Measurements from ENCODE around the gene PLCB2.

PLCB2 gene

DNA sequence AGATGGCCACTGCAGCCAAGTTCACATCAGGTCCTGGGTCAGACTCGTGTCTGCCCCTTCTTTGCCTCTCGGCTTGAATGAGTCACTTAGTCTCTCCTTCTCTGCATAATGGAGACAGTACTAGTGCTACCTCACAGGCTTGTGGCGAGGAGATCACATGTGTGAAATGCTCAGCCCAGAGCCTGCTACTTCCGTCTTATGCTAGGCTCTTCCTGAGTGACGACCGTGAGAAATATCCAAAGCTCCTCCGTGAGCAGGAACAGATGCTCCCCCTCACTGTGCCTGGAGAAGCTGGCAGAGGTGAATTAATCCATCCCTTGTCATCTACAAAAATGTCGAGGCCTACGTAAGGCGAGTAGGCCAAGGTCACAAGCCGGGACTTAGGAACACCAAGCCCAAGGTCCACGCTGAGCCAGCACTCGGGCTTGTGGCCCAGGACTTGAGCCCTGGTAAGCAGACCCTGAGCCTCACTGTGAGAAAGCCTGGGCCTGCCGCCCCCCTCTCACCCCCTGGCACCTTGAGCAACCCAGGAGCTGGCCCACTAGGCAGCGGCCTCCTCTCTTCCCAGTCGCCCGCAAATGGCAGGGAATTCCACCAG, 51.0 kb downstream of the PLCB2 start:
- TF ChIP-seq, protein P1, sequence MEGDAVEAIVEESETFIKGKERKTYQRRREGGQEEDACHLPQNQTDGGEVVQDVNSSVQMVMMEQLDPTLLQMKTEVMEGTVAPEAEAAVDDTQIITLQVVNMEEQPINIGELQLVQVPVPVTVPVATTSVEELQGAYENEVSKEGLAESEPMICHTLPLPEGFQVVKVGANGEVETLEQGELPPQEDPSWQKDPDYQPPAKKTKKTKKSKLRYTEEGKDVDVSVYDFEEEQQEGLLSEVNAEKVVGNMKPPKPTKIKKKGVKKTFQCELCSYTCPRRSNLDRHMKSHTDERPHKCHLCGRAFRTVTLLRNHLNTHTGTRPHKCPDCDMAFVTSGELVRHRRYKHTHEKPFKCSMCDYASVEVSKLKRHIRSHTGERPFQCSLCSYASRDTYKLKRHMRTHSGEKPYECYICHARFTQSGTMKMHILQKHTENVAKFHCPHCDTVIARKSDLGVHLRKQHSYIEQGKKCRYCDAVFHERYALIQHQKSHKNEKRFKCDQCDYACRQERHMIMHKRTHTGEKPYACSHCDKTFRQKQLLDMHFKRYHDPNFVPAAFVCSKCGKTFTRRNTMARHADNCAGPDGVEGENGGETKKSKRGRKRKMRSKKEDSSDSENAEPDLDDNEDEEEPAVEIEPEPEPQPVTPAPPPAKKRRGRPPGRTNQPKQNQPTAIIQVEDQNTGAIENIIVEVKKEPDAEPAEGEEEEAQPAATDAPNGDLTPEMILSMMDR (IDR thresholded peaks at IDR 0.05; ENCODE audit: insufficient read depth, low read depth, low read length, missing control alignments): no peak

GRCh38 chr15:40255033-40255432, 52.7 kb downstream of the PLCB2 start:
- no peak for DNase-seq (ENCODE audit: low read depth)

More for the DNA sequence above, 51.0 kb downstream of the PLCB2 start:
- no peak for DNase-seq (ENCODE audit: low read depth)
- no peak overlapping the region for H3K4me3 ChIP-seq (ENCODE audit: low read length)

DNA sequence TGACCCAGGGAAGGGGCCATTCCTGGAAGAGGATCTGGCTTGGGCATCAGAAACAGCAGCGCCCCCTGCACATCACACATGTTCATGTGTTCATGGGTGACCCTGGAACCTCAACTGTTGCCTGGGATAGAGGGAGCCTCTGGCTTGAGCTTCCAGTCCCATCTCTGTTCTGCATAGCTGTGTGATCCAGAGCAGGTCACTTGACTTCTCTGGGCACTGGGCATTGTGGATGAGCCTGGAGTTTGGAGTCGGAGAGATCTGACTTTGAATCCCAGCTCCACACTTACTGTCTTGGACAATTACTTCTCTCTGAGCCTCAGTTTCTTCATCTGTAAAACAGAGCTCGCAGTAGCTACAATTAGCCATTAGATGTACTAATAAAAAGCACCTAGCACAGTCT, 53.3 kb downstream of the PLCB2 start:
- TF ChIP-seq, protein P1 (IDR thresholded peaks at IDR 0.05; ENCODE audit: insufficient read depth, low read depth, low read length, missing control alignments): no peak
- no peak for DNase-seq (ENCODE audit: low read depth)
- no peak overlapping the region for H3K4me3 ChIP-seq (ENCODE audit: low read length)

More at GRCh38 chr15:40255033-40255432, 52.7 kb downstream of the PLCB2 start:
- TF ChIP-seq, protein P1 (IDR thresholded peaks at IDR 0.05; ENCODE audit: insufficient read depth, low read depth, low read length, missing control alignments): no peak
- no peak overlapping the region for H3K4me3 ChIP-seq (ENCODE audit: low read length)

DNA sequence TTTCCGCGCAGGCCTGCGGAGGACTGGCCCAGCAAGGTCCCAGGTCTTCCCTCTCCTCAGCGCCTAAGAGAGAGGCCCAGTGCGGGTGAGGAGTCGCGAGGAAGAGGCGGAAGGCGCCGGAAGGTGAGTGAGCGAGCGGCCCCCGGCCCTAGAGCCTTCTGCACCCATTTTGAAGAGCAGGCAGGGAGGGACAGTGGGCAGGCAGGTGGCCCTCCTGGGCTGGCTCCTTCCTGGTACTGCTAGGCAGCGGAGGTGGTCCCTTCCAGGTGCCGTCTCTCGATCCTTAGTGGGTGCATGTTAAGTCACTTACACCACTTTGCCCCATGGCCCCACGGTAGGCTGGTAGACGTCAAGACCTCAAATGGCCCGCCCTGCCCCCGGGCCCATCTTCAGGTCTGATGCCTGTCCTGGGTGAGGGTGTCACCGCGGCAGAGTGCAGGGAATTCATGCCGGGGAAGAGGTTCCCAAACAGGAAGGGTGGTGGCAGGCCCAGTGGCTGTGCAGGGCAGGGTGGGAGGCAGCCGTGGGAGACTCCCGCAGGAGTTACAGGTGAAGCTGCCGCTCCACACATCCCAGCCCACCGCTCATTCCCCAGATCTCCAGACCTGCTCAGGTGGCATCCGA, 54.5 kb downstream of the PLCB2 start:
- TF ChIP-seq, protein P1 (IDR thresholded peaks at IDR 0.05; ENCODE audit: insufficient read depth, low read depth, low read length, missing control alignments): no peak
- DNase-seq (ENCODE audit: low read depth): no peak
- peak overlapping the region; percentile 52 for H3K4me3 ChIP-seq (ENCODE audit: low read length)

DNA sequence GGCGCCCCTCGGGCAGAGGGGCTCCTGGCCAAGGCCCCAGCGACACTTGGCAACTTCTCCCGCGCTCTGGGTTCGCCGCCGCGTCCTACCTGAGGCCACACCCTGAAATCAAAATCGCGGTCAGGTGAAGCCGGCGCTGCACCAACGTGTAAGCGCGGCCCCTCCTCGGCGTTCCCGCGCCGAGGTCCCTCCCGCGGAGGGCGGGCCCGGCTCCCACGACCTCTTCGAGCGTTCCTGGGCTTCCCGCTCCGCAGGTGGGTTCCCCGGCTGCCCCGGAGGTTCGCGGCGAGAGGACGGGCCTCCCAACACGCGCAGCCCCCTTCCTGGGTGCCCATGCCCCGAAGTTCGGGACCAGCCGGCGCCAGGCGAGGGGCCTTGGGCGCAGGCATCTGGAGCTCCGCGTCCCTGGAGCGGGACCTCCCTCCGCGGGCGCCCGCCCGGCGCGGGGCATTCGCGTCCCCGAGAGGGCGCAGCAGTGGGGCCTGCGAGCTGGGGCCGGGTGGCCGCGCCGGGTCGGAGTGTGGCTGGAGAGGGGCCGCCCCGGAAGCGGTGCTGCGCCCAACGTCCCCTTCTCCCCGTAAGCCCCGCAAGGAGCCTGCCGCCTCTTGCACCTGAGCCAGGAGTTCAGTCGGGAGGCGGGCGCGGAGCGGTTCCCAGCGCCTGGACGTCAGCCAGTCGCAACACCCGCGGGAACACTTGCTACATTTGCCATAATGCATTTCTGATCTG, 55.1 kb downstream of the PLCB2 start:
- peak; percentile 55 for DNase-seq (ENCODE audit: low read depth)
- peak overlapping the region; percentile 52 for H3K4me3 ChIP-seq (ENCODE audit: low read length)
- TF ChIP-seq, protein P1 (IDR thresholded peaks at IDR 0.05; ENCODE audit: insufficient read depth, low read depth, low read length, missing control alignments): no peak

DNA sequence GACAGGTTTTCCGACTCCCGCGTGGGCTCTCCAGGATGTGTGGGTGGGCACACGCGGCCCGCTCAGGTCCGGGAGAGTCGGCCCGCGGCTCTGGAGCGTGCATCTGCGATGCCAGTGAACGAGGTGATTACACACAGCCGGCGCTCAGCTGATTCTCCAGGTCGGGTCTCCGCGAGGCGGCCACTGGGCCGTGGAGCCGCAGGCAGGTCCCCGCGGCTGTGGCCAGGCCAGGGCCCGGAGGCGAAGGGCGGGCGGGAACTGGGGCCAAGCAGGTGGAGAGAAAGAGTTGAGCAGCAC, 55.6 kb downstream of the PLCB2 start:
- DNase-seq (ENCODE audit: low read depth): no peak
- TF ChIP-seq, protein P1 (IDR thresholded peaks at IDR 0.05; ENCODE audit: insufficient read depth, low read depth, low read length, missing control alignments): no peak
- H3K4me3 ChIP-seq (ENCODE audit: low read length): peak overlapping the region; percentile 52
